Caco-2 (cell line): ENCODE data around the gene FCHSD2. TPM values are rescaled to one million over a fixed set of nuclear protein-coding genes. Genes with fewer than 3 reads are reported as not detected.

Experiments
- BruUV-seq: library from RNA; stranded (reverse); fragments of 400-500 nt; replicated peaks from 2 replicates; lab custom pipeline; 2021; lab: Mats Ljungman, UMichigan
- CTCF ChIA-PET: fragments of 300-600 bp; sonication (Branson Sonifier 250); formaldehyde crosslinking; loops from one replicate; lab custom pipeline; 2022; ENCODE audit warnings: antibody characterized with exemption; lab: Charles Lee
- POLR2A ChIA-PET: fragments of 300-600 bp; sonication (Branson Sonifier 250); formaldehyde crosslinking; loops from one replicate; lab custom pipeline; 2022; ENCODE audit warnings: antibody characterized with exemption; lab: Charles Lee
- DNase-seq, 2 experiments: peaks; one replicate each; pipeline versions ENCODE4 v3.0.0 to v3.0.0-alpha.2; 2020 to 2022
- H3K27me3 ChIP-seq: replicated peaks from 2 replicates; pipeline ENCODE4 v1.6.0; 2011; ENCODE audit warnings: low read length; ENCODE audit not compliant: control insufficient read depth, insufficient read depth
- H3K36me3 ChIP-seq: 2 replicates; pipeline ENCODE4 v1.5.1; 2011; ENCODE audit warnings: low read length; ENCODE audit not compliant: control insufficient read depth, insufficient read depth
- H3K4me1 ChIP-seq: fragments of 250-450 bp; sonication (Bioruptor Pico); 2 replicates; pipeline ENCODE4 v1.5.1; 2020; ENCODE audit warnings: mild to moderate bottlenecking
- H3K4me3 ChIP-seq: 2 replicates; pipeline ENCODE4 v1.5.1; 2011; ENCODE audit warnings: low read depth, mild to moderate bottlenecking, control low read depth, low read length
- H3K9me3 ChIP-seq: fragments of 250-450 bp; sonication (Bioruptor Pico); 2 replicates; pipeline ENCODE4 v1.5.1; 2020; ENCODE audit warnings: mild to moderate bottlenecking, moderate library complexity
- H3K27ac Mint-ChIP-seq: one replicate; pipeline ENCODE4 v1.8.0; 2022; ENCODE audit warnings: mixed read lengths; ENCODE audit not compliant: unreplicated experiment
- H3K27me3 Mint-ChIP-seq: one replicate; pipeline ENCODE4 v1.8.0; 2022; ENCODE audit warnings: mixed read lengths; ENCODE audit not compliant: insufficient read depth, unreplicated experiment
- H3K36me3 Mint-ChIP-seq: one replicate; pipeline ENCODE4 v1.8.0; 2022; ENCODE audit warnings: mild to moderate bottlenecking, mixed read lengths; ENCODE audit not compliant: insufficient read depth, unreplicated experiment
- H3K4me1 Mint-ChIP-seq: one replicate; pipeline ENCODE4 v1.8.0; 2022; ENCODE audit warnings: low read depth, mixed read lengths; ENCODE audit not compliant: unreplicated experiment
- H3K4me3 Mint-ChIP-seq: one replicate; pipeline ENCODE4 v1.8.0; 2022; ENCODE audit warnings: mild to moderate bottlenecking, moderate library complexity, mixed read lengths; ENCODE audit not compliant: unreplicated experiment
- H3K9me3 Mint-ChIP-seq: one replicate; pipeline ENCODE4 v1.8.0; 2022; ENCODE audit warnings: mixed read lengths; ENCODE audit not compliant: unreplicated experiment
- intact Hi-C: fragments of 100-400 bp; cut with micrococcal nuclease; formaldehyde crosslinking; loops from one replicate; pipeline ENCODE4 v1.10.0; 2022; ENCODE audit not compliant: unreplicated experiment
- total RNA-seq: library from RNA; stranded (reverse); gene quantifications from 2 replicates; pipeline ENCODE4 v1.2.3, GENCODE V29; 2022
- TF ChIP-seq, protein P1 (sequence below), 2 experiments: fragments of 200-600 bp in 1 of 2; IDR thresholded peaks; 1 replicate in 1 of 2; 2 replicates in 1 of 2; pipeline versions ENCODE4 v1.5.1 to v1.8.0; 2011 to 2022; ENCODE audit warnings: antibody characterized with exemption in 1 of 2, control low read depth in 1 of 2, inconsistent platforms in 1 of 2, low read depth in 1 of 2, low read length in 1 of 2, mild to moderate bottlenecking in 1 of 2, moderate library complexity in 1 of 2; ENCODE audit not compliant: insufficient read depth in 1 of 2, severe bottlenecking in 1 of 2, unreplicated experiment in 1 of 2

The FCHSD2 gene
- total RNA-seq, 1 experiment from 2014 or later, result 32.7 TPM

DNA sequence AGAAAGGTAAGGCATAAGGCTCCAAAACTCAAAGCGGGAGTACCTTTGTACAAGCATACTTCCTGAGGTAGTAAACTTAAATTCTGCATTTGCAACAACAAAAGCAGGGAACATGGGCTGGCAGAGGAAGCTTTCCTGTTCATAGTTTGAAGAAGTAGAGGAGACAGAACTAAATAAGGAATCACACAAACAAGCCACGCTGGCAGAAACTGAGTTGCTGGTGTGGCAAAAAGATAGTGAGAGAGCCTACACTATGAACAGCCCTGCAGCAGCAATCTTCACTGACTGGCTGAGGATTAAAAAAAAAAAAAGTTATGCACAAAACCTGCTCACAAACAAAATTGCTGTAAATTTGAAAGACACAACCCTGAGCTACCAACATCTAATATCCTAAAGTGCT lies 46.5 kb downstream of the FCHSD2 start:
- Histone ChIP-seq H3K27me3 (no peaks in the 10 kb centered on the region), H3K4me3 (no peak overlapping the region), H3K9me3 (no peaks in the 10 kb centered on the region), H3K36me3 (no peaks in the 10 kb centered on the region), H3K4me1 (no peaks in the 10 kb centered on the region)
- BruUV-seq, result no TSS peak
- Mint-ChIP-seq H3K36me3 (no peaks in the 10 kb centered on the region), H3K27ac (no peak overlapping the region), H3K4me3 (no peak overlapping the region), H3K27me3 (no peaks in the 10 kb centered on the region), H3K4me1 (no peaks in the 10 kb centered on the region), H3K9me3 (no peaks in the 10 kb centered on the region)
- POLR2A ChIA-PET, result no interaction called here
- CTCF ChIA-PET, result no interaction called here
- TF ChIP-seq, protein P1, sequence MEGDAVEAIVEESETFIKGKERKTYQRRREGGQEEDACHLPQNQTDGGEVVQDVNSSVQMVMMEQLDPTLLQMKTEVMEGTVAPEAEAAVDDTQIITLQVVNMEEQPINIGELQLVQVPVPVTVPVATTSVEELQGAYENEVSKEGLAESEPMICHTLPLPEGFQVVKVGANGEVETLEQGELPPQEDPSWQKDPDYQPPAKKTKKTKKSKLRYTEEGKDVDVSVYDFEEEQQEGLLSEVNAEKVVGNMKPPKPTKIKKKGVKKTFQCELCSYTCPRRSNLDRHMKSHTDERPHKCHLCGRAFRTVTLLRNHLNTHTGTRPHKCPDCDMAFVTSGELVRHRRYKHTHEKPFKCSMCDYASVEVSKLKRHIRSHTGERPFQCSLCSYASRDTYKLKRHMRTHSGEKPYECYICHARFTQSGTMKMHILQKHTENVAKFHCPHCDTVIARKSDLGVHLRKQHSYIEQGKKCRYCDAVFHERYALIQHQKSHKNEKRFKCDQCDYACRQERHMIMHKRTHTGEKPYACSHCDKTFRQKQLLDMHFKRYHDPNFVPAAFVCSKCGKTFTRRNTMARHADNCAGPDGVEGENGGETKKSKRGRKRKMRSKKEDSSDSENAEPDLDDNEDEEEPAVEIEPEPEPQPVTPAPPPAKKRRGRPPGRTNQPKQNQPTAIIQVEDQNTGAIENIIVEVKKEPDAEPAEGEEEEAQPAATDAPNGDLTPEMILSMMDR (IDR thresholded peaks at IDR 0.05; ENCODE audit: insufficient read depth in 1 of 2, low read depth in 1 of 2, low read length in 1 of 2, severe bottlenecking in 1 of 2, unreplicated experiment in 1 of 2), result no peak
- no peak for DNase-seq
- intact Hi-C loops, result no loop called here

DNA sequence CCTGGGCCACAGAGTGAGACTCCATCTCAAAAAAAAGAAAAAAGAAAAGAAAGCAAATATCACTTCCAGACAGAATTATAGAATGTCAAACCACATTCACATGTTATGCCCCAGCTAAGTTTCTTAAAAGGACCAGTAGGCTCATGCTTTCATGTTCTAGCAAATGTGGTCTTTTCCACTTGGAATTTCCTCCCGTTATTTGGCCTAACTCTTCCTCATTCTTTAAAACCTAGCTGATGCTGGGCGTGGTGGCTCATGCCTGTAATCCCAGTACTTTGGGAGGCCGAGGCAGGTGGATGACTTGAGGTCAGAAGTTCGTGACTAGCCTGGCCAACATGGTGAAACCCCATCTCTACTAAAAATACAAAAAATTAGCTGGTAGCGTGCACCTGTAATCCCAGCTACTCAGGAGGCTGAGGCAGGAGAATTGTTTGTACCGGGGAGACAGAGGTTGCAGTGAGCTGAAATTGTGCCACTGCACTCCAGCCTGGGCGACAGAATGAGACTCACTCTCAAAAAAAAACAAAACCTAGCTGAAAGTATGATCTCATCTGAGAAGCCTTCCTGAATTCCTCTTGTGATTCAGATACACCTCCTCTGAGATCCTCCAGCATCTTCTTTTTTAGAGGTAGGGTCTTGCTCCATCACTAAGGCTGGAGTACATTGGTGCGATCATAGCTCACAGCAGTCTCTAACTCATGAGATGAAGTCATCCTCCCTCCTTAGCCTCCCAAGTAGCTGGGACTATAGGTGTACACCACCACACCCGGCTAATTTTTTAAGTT lies 50.4 kb downstream of the FCHSD2 start:
- no TSS peak for BruUV-seq
- H3K27ac Mint-ChIP-seq, result no peak overlapping the region
- H3K4me3 ChIP-seq, result no peak overlapping the region
- no peaks in the 10 kb centered on the region for H3K9me3 Mint-ChIP-seq
- H3K36me3 ChIP-seq, result no peaks in the 10 kb centered on the region
- intact Hi-C loops, result no loop called here
- ChIA-PET CTCF (no interaction called here), POLR2A (no interaction called here)
- no peaks in the 10 kb centered on the region for H3K36me3 Mint-ChIP-seq
- H3K9me3 ChIP-seq, result no peaks in the 10 kb centered on the region
- TF ChIP-seq, protein P1 (IDR thresholded peaks at IDR 0.05; ENCODE audit: insufficient read depth in 1 of 2, low read depth in 1 of 2, low read length in 1 of 2, severe bottlenecking in 1 of 2, unreplicated experiment in 1 of 2), result no peak
- no peaks in the 10 kb centered on the region for H3K27me3 ChIP-seq
- no peak overlapping the region for H3K4me3 Mint-ChIP-seq
- no peak for DNase-seq
- H3K4me1 ChIP-seq, result no peaks in the 10 kb centered on the region
- no peaks in the 10 kb centered on the region for H3K27me3 Mint-ChIP-seq
- H3K4me1 Mint-ChIP-seq, result no peaks in the 10 kb centered on the region

DNA sequence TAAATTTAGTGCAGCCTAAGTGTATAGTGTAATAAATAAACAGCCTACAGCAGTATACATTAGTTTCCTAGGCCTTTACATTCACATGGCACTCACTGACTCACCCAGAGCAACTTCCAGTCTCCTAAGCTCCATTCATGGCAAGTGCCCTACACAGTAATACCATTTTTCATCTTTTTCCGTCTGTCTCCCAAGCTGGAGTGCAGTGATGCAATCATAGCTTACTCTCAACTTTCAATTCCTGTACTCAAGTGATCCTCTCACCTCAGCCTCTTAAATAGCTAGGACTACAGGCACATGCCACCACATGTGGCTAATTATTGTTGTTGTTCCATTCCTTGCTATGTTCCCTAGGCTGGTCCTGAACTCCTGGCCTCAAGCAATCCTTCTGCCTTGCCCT lies 54.4 kb downstream of the FCHSD2 start:
- DNase-seq, result no peak
- CTCF ChIA-PET, result no interaction called here
- no peak overlapping the region for H3K4me3 ChIP-seq
- no peaks in the 10 kb centered on the region for H3K4me1 ChIP-seq
- H3K4me1 Mint-ChIP-seq, result peaks cover 7% of the 10 kb centered on the region
- no peaks in the 10 kb centered on the region for H3K27me3 ChIP-seq
- no peaks in the 10 kb centered on the region for H3K36me3 ChIP-seq
- no peaks in the 10 kb centered on the region for H3K9me3 Mint-ChIP-seq
- no peaks in the 10 kb centered on the region for H3K36me3 Mint-ChIP-seq
- H3K9me3 ChIP-seq, result no peaks in the 10 kb centered on the region
- POLR2A ChIA-PET, result no interaction called here
- no peak overlapping the region for H3K27ac Mint-ChIP-seq
- TF ChIP-seq, protein P1 (IDR thresholded peaks at IDR 0.05; ENCODE audit: insufficient read depth in 1 of 2, low read depth in 1 of 2, low read length in 1 of 2, severe bottlenecking in 1 of 2, unreplicated experiment in 1 of 2), result no peak
- H3K4me3 Mint-ChIP-seq, result no peak overlapping the region
- no peaks in the 10 kb centered on the region for H3K27me3 Mint-ChIP-seq
- no TSS peak for BruUV-seq
- intact Hi-C loops, result no loop called here
